ENCODE data around the gene PDE8B. TPM values are rescaled to one million over a fixed set of nuclear protein-coding genes. Genes with fewer than 3 reads are reported as not detected.

The PDE8B gene
- polyA plus RNA-seq, 10 donors: 1.8 to 8.5 (median 3.4) TPM

- DNase-seq: no peak
These were observed 188.0 kb downstream of the PDE8B start for GRCh38 chr5:77398458-77398857.

GRCh38 chr5:77398896-77399295 is 188.4 kb downstream of the PDE8B start:
- DNase-seq: no peak

GRCh38 chr5:77400645-77401044 is 190.2 kb downstream of the PDE8B start:
- no peak for DNase-seq

- no peak for DNase-seq
These were observed 192.3 kb downstream of the PDE8B start for GRCh38 chr5:77402796-77403195.

- DNase-seq: no peak
These were observed 196.7 kb downstream of the PDE8B start for GRCh38 chr5:77407152-77407551.

- no peak for DNase-seq
These were observed 199.6 kb downstream of the PDE8B start for GRCh38 chr5:77409870-77410621.

- no peak for DNase-seq
These were observed 202.6 kb downstream of the PDE8B start for GRCh38 chr5:77413049-77413448.

- DNase-seq: no peak
These were observed 207.7 kb downstream of the PDE8B start for GRCh38 chr5:77418162-77418561.

- DNase-seq: no peak
These were observed 208.4 kb downstream of the PDE8B start for GRCh38 chr5:77418601-77419581.

- no peak for DNase-seq
These were observed 209.4 kb downstream of the PDE8B start for GRCh38 chr5:77419644-77420582.

GRCh38 chr5:77420940-77421339 is 210.5 kb downstream of the PDE8B start:
- DNase-seq: no peak

GRCh38 chr5:77423022-77423750 is 212.7 kb downstream of the PDE8B start:
- DNase-seq: no peak

GRCh38 chr5:77424921-77425320 is 214.4 kb downstream of the PDE8B start:
- no peak for DNase-seq

GRCh38 chr5:77425420-77425819 is 214.9 kb downstream of the PDE8B start:
- no peak for DNase-seq

- DNase-seq: peak in 1 of 3 donors; percentile 21
These were observed 215.6 kb downstream of the PDE8B start for GRCh38 chr5:77425998-77426659.

- DNase-seq: peak in 2 of 3 donors; percentile 11 to 37
These were observed 216.2 kb downstream of the PDE8B start for GRCh38 chr5:77426670-77427069.

- DNase-seq: peak; percentile 16 to 53 (median 36)
These were observed 217.5 kb downstream of the PDE8B start for GRCh38 chr5:77427998-77428397.

- DNase-seq: no peak
These were observed 218.0 kb downstream of the PDE8B start for GRCh38 chr5:77428526-77428925.

GRCh38 chr5:77430726-77431125 is 220.2 kb downstream of the PDE8B start:
- DNase-seq: no peak

- DNase-seq: no peak
These were observed 220.8 kb downstream of the PDE8B start for GRCh38 chr5:77431286-77431685.
